Measurements from ENCODE around the gene WDFY2.
A peak's percentile ranks its signal among the peaks of the same experiment; 100 is the strongest.
"Not testable (repeated sequence)": the region's sequence is repeated elsewhere in the genome, so short reads cannot be mapped to it uniquely, and the experiment has no call there.

Gene WDFY2

DNA sequence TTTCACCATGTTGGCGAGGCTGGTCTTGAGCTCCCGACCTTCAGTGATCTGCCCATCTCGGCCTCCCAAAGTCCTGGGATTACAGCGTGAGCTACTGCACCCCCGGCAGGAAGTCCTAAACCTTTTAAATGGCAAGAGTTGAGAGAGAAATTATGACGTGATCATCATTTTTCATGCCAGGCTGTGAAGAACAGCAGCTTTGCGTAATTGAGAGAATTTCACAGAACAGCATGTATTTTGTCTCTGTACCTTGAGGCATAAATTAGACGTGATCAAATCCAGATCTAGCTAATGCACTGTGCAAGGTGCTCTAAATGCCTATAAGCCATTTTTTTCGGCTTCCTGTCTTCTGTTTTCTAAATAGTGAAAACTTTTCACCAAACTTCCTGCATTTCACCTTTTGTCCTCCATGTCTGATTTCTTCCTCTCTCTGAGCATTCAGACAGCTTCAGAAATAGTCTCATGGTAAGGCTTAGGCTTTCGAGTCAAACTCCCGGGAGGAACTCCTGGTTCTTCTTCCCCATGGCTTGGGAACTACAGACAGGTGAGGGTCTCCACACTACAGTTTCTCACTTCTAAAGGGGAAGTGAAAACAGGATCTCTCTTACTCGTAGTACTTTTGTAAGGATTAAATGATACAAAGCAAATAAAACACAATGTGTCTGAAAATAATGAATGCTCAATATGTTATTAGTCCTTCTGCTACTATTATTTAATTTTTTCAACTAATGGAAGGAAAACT is 51.0 kb downstream of the WDFY2 start:
- no peak for DNase-seq

GRCh38 chr13:51636349-51636890 is 52.2 kb downstream of the WDFY2 start:
- no peak for DNase-seq

DNA sequence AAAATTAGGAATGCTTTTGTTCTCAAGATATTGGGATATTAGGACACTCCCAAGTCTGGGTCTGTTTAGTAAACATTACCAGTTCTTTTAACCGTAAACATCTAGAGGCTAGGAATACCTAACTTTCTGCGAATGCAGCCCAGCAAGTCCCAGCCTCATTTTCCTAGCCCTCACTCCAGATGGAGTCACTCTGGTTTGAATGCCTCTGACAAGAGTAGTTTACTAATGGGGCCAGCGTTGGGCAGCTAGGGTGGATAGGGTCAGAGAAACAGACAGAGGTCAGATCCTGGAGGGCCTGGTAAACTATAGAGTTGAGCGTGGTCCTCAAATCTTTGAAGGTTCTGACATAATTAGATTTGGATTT is 53.6 kb downstream of the WDFY2 start:
- DNase-seq = no peak

DNA sequence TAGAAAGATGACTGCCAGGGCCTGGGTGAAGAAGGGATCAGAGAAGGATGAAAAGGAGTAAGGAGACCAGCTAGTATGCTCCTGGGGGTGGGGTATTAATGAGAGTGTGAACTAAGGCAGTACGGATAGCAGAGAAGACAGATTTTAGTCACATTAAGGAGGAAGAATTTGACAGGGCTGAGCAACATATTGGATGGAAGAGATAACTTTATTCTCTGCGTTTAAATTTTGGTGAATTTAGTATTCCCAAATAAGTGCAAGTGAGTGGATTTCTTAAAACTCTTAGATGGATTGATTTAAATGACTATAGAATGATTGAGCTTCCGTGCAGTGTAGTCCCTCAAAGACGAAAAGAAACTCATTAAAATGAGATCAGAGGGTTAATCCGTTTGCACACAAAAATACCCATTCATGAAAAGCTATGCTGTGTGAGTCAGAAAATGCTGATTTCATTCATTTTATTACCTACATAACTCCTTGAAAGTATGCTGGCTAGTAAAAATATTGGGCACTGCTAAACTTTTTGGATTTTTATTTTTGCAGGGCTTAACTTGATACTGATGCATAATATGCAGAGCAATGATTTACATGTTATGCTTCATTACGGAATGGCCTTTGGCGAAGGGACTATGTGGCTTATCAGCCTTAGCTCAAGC is 54.1 kb downstream of the WDFY2 start:
- DNase-seq = no peak

DNA sequence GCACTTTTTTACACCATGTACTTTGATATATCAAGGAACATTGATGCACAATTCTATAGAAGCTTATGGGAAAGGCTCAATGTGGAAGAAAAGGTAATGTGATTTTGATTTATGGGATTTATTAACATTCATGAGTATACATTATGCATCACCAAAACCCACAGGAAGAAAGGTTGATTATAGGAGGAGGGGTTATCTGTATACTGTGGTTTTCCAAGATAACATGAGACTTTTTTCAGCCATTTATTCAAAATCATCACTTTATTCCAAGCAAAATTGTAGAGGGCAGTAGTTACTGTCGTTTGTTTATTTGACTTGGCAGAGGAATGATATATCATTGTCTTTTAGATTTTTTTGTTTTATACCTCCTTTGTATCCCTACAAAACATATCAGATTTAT is 54.9 kb downstream of the WDFY2 start:
- DNase-seq = no peak

- not testable (repeated sequence) for DNase-seq
Observed at GRCh38 chr13:51640696-51641095, 56.4 kb downstream of the WDFY2 start.

DNA sequence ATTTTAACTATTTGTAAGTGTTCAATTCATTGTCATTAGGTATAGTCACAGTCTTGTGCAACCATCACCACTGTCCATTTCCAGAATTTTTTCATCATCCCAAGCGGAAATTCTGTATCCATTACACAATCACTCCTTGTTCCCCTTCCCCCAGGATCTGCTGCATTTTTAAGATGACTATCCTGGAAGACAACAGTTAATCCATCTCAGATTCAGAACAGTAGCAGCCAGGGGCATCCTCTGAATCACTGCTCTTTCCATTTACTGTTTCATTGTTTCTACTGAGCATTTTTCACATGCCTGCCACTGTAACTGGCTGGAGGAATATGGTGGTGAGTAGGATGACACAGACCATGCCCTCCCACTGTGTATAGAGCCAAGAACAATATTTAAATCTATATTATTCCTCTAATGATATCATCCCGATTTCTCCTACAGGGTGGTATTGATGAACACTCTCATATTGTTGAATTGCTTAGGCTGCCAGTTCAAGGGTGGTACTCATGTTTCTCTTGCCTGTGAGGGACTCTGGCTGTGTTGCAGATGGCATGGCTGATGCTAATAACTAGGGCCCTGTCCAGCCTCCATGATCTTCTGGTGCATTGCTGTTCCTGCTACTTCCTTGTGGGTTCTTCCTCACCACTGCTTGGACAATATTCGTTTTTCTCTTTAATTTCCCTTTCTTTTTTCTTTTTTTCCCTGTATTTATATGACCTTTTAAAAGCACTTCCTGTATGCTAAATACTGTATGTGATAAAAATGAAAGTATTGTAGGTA is 59.0 kb downstream of the WDFY2 start:
- no peak for DNase-seq

DNA sequence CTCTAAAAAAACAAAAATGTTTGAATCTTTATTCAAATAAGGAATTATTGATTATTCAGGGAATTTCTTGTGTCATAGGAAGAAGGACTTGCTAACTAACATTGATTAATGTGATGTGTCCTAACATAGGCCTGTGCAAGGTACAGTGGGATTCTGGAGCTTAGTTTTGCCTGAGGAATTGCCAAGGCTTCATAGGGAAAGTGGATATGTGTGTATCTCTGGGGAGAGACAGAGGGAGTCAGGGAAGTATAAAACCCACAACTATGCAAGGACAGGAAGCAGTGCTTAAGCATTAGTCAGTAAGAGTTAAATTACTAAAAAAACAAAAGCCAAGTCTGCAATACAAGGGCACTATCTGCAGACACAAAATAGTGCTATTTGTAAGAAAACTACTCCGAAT is 59.6 kb downstream of the WDFY2 start:
- no peak for DNase-seq

GRCh38 chr13:51644654-51645053 is 60.4 kb downstream of the WDFY2 start:
- DNase-seq = no peak

DNA sequence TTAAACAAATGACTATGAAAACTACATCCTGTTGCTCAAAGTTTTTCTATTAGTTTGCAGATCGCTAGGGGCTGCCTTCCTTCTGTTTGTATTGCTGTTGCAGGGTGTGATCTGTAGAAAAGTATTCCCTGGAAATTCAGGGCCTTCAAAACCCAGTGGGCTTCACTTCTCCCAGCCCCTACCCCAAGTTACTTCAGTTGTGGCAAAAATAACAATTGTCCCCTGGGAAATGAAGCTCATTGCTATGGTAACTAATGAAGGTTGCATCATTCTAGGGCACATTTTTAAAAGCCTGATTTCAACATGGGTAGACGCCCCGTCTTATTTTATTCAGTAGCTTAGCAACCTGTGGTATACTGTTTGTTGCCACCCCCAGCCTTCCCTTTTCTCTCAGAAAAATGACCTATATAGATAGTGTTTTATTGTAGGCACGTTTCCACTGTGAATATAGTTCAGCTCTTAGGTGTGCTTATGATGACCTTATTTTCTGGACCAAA is 60.9 kb downstream of the WDFY2 start:
- peak; percentile 11 for DNase-seq

- no peak for DNase-seq
Observed at GRCh38 chr13:51645761-51646670, 61.8 kb downstream of the WDFY2 start.

DNA sequence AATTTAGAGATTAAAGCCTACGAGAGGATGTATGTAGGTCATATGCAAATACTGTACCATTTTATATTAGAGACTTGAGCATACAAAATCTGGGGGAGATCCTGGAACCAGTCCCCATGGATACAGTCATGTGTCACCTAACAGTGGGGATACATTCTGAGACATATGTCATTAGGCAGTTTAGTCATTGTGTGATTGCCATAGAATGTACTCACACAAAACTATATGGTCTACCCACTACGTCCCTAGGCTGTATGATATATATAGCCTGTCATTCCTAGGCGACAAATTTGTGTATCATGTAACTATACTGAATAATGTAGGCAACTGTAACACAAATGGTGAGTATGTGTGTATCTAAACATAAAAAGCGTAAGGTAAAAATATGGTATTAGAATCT is 62.8 kb downstream of the WDFY2 start:
- no peak for DNase-seq

GRCh38 chr13:51652193-51652592 is 67.9 kb downstream of the WDFY2 start:
- not testable (repeated sequence) for DNase-seq

- DNase-seq = no peak
Observed at GRCh38 chr13:51659276-51660127, 75.2 kb downstream of the WDFY2 start.

- DNase-seq = no peak
Observed at GRCh38 chr13:51660813-51661212, 76.6 kb downstream of the WDFY2 start.

GRCh38 chr13:51663973-51664957 is 80.0 kb downstream of the WDFY2 start:
- DNase-seq = no peak

DNA sequence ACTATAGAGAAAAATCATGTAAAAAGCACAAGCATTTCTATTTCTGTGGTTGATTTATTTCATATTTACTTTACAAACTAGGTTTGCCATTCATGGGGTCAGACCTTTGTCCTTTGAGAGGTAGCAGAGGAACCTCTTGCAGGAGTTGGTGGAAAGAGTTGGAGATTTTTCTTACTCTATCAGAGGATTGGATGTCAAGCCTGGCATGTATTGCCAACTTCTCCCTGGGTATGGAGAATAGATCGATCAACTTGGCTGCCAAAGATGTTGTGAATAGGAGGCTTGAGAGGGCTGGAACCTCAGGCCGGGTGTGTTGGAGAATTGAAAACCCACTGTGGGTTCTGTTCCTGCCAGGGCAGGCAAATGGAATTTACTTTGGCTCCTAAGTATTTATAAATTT is 81.2 kb downstream of the WDFY2 start:
- DNase-seq = no peak

GRCh38 chr13:51666374-51666773 is 82.1 kb downstream of the WDFY2 start:
- DNase-seq = no peak

DNA sequence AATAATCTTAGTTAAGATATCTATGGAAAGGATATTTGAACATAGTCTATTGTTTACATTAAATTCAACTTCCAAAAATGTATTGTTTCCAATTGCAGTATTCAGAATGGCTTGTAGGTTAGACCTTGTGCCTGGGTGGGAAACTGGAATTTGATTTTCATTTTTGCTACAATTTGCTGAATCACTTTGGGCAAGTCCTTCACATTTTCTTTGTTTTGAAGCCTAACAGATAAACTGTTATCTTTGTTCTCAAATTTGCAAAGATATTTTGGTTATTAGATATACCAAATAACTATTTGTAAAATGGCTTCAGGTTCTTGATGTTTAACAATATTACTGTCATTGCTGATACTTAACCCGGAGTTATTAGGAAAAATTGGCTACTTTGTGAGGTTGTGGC is 82.6 kb downstream of the WDFY2 start:
- DNase-seq = no peak

DNA sequence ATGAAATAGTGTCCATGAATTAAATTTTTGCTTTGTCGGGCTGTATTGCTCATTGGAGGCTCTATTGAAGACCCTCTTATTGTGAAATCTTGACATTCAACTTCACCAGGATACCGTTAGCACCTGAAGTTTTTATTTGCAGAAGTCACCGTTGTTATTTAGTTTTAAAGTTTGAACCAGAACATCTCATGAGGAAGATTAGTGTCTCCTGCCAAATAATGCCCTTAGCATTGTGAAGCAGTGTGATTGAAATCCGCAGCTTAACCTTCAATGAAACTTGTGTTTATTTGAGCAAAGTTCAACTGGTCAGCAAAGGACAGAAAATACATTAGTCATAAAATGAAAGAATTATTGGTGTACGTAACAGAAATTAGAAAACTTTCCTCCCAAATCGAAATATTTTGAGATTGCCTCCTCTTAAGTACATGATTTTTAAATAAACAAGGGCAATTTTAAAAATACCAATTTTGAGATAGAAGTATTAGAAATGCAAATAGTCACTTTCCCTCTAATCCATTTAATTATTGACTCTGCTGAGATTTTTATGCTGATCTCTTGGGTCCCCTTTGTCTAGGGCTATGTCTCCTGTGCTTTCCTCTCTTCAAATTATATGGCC is 84.4 kb downstream of the WDFY2 start:
- no peak for DNase-seq

Measured in activated effector memory CD4-positive, alpha-beta T cell treated with Interleukin-2 at 50 U/mL for 16 hours (primary cell).